ENCODE data around the gene ALDOB. TPM values are rescaled to one million over a fixed set of nuclear protein-coding genes. Genes with fewer than 3 reads are reported as not detected.

ALDOB gene
- total and polyA plus RNA-seq, 2 of the 8 experiments (the other 6 are each of a cell fraction or from before 2014, with no cell fraction given), result not detected

GRCh38 chr9:101449071-101449721, 13.6 kb upstream of the ALDOB start:
- Histone ChIP-seq H2AK5ac (ENCODE audit: low read depth, low read length) (no peak overlapping the region), H4K8ac (ENCODE audit: extremely low read depth, insufficient read depth, low read length) (peak overlapping the region; percentile 81), H3K27ac (ENCODE audit: low read depth, low read length) (no peak overlapping the region), H3K36me3 (ENCODE audit: control insufficient read depth in 2 of 4, insufficient read depth in 4 of 4, low read length in 3 of 4) (no peaks in the 10 kb centered on the region), H2BK12ac (ENCODE audit: low read depth, low read length) (no peak overlapping the region; the same call in 1 of the 2 replicates), H3K4me1 (replicated peaks in 1 of 4; ENCODE audit: control insufficient read depth in 3 of 4, insufficient read depth in 4 of 4, low read length in 3 of 4) (no peaks in the 10 kb centered on the region; a peak in 1 of 7 replicates), H3K56ac (replicated peaks; ENCODE audit: insufficient read length, low read depth, low read length) (peak overlapping the region; percentile 25), H4K5ac (ENCODE audit: insufficient read length, low read depth, low read length) (peak overlapping the region; percentile 83), H2BK15ac (ENCODE audit: low read length) (no peak overlapping the region), H4K91ac (replicated peaks; ENCODE audit: insufficient read length, low read length) (peak overlapping the region; percentile 34), H3K4ac (replicated peaks; ENCODE audit: insufficient read length, low read depth, low read length) (no peak overlapping the region), H3K9me3 (ENCODE audit: insufficient read depth in 2 of 2, low read depth in 1 of 2, low read length in 1 of 2) (peaks cover 2 to 6% of the 10 kb centered on the region in 2 experiments; a peak in 2 of 4 replicates), H3K79me1 (ENCODE audit: low read depth, low read length) (no peaks in the 10 kb centered on the region), H3K23ac (ENCODE audit: insufficient read length) (no peak overlapping the region), H3K9ac (replicated peaks in 1 of 4; ENCODE audit: extremely low read depth in 1 of 4, low read depth in 3 of 4, low read length in 3 of 4) (peak overlapping the region in 1 of 4 experiments; percentile 69; a peak in 3 of 7 replicates), H2BK20ac (ENCODE audit: low read length) (no peak overlapping the region), H3K18ac (ENCODE audit: extremely low read depth, low read length) (peak overlapping the region; percentile 75; the same call in 1 of the 2 replicates), H3K27me3 (replicated peaks in 1 of 4; ENCODE audit: control insufficient read depth in 3 of 4, extremely low read depth in 1 of 4, insufficient read depth in 3 of 4, low read length in 3 of 4) (no peaks in the 10 kb centered on the region), H3K4me3 (ENCODE audit: extremely low read depth in 1 of 4, insufficient read depth in 2 of 4, low read depth in 3 of 4, low read length in 4 of 4) (peak overlapping the region; percentile 53 to 83 (median 67)), H3K23me2 (ENCODE audit: low read depth, low read length) (peaks cover 1% of the 10 kb centered on the region; the same call in 1 of the 2 replicates), H4K20me1 (replicated peaks in 1 of 2; ENCODE audit: control insufficient read depth in 1 of 2, insufficient read depth in 2 of 2, low read length in 2 of 2) (no peaks in the 10 kb centered on the region), H2BK120ac (replicated peaks; ENCODE audit: low read depth, low read length) (no peak overlapping the region), H2AFZ (ENCODE audit: low read length) (peak overlapping the region; percentile 84; the same call in 1 of the 2 replicates), H3K4me2 (ENCODE audit: insufficient read depth in 1 of 2, low read depth in 2 of 2, low read length in 2 of 2) (peak overlapping the region; percentile 1 to 73; a peak in 3 of 4 replicates), H3K14ac (ENCODE audit: insufficient read length) (no peak overlapping the region), H3K79me2 (ENCODE audit: control insufficient read depth in 1 of 2, insufficient read depth in 2 of 2, low read length in 2 of 2) (no peaks in the 10 kb centered on the region), H2BK5ac (ENCODE audit: low read depth, low read length) (no peak overlapping the region)
- DNase-seq (ENCODE audit: low read depth in 1 of 2, low spot score in 2 of 2) (peak; percentile 44 to 92), FAIRE-seq (peak; percentile 60)
- 3% methylated on average over 32 of the region's 40 CpGs; no CpG with 5 or more reads in 1 of the 2 experiments for WGBS, 2 experiments (ENCODE audit: extremely low coverage in 1 of 2, insufficient coverage in 1 of 2, insufficient read length in 1 of 2, insufficient replicate concordance in 2 of 2, low coverage in 1 of 2, low lambda C conversion rate in 2 of 2, missing lambda C conversion rate in 1 of 2)
- CTCF ChIA-PET (ENCODE audit: partially characterized antibody), result interaction anchor here (0.6 to 2.3 kb wide), 48 partner anchors 9 to 150 kb away, joined by 3 to 48 read pairs (median 5); partner anchors contain the start of genes ALDOB, MRPL50, RNF20 and ZNF189
- POLR2A ChIA-PET (ENCODE audit: partially characterized antibody), result interaction anchor here (1.0 to 1.6 kb wide), 3 partner anchors 9 to 85 kb away, joined by 3 to 6 read pairs (median 3); partner anchors contain the start of gene RNF20
- no peak for TF ChIP-seq EP300 (IDR thresholded peaks at IDR 0.05; ENCODE audit: borderline replicate concordance in 1 of 2, low read depth in 2 of 2, low read length in 2 of 2)
- TF ChIP-seq CEBPB (IDR thresholded peaks at IDR 0.05; ENCODE audit: low read depth, low read length), result no peak
- TF ChIP-seq FOSL1 (IDR thresholded peaks at IDR 0.05; ENCODE audit: insufficient read depth, low read depth, low read length), result no peak
- no peak for TF ChIP-seq HDAC2 (IDR thresholded peaks at IDR 0.05; ENCODE audit: borderline replicate concordance in 1 of 2, low read depth in 2 of 2, low read length in 2 of 2)
- no peak for TF ChIP-seq KDM5A (IDR thresholded peaks at IDR 0.05; ENCODE audit: low read length)
- no peak for TF ChIP-seq HDAC6 (IDR thresholded peaks at IDR 0.05; ENCODE audit: low read depth, low read length)
- TF ChIP-seq MAFK (IDR thresholded peaks at IDR 0.05; ENCODE audit: low read depth, low read length), result no peak
- no peak for TF ChIP-seq JUN (IDR thresholded peaks at IDR 0.05; ENCODE audit: low read depth, low read length)
- no peak for TF ChIP-seq GABPA (IDR thresholded peaks at IDR 0.05; ENCODE audit: borderline replicate concordance, insufficient read depth, low read length)
- TF ChIP-seq USF2 (IDR thresholded peaks at IDR 0.05; ENCODE audit: low read length), result no peak; the same call in 1 of the 2 replicates
